Natural killer cell (primary cell): Measurements from ENCODE around the gene LMNTD1. TPM values are rescaled to one million over a fixed set of nuclear protein-coding genes. Genes with fewer than 3 reads are reported as not detected.
A peak's percentile ranks its signal among the peaks of the same experiment; 100 is the strongest.

Source experiments
- ATAC-seq, 3 donors: fragments of 150-1000 bp in 2 of 3; fragments of 200-7000 bp in 1 of 3; cut with Tn5 transposase; 1 replicate in 1 of 3; 2 replicates in 2 of 3; pipeline ENCODE4 v1.10.0; 2021; ENCODE audit warnings: mild to moderate bottlenecking in 2 of 3, moderate library complexity in 2 of 3
- DNase-seq, 2 donors: peaks; one replicate each; pipeline versions ENCODE4 v3.0.0 to v3.0.0-alpha.2; 2013 to 2021; ENCODE audit warnings: mixed read lengths in 1 of 2
- H3K27ac ChIP-seq: one replicate; pipeline ENCODE4 v1.5.1; 2013; ENCODE audit warnings: mild to moderate bottlenecking, low read length
- H3K27me3 ChIP-seq: one replicate; pipeline ENCODE4 v1.6.1; 2013; ENCODE audit warnings: low read length; ENCODE audit not compliant: control insufficient read depth, insufficient read depth
- H3K36me3 ChIP-seq: one replicate; pipeline ENCODE4 v1.6.1; 2013; ENCODE audit warnings: low read length; ENCODE audit not compliant: control insufficient read depth, insufficient read depth
- H3K4me1 ChIP-seq: one replicate; pipeline ENCODE4 v1.6.1; 2013; ENCODE audit warnings: low read length; ENCODE audit not compliant: control insufficient read depth, insufficient read depth
- H3K4me3 ChIP-seq: one replicate; pipeline ENCODE4 v1.5.1; 2013; ENCODE audit warnings: low read length
- H3K9me3 ChIP-seq: one replicate; pipeline ENCODE4 v1.6.1; 2013; ENCODE audit warnings: low read length; ENCODE audit not compliant: control insufficient read depth, insufficient read depth
- H3K27ac Mint-ChIP-seq, 2 donors: one replicate each; pipeline ENCODE4 v1.8.0; 2022; ENCODE audit warnings: mild to moderate bottlenecking in 2 of 2, mixed read lengths in 2 of 2, moderate library complexity in 1 of 2
- H3K27me3 Mint-ChIP-seq, 2 donors: one replicate each; pipeline ENCODE4 v1.8.0; 2022; ENCODE audit warnings: low read depth in 2 of 2, mixed read lengths in 2 of 2
- H3K36me3 Mint-ChIP-seq: one replicate; pipeline ENCODE4 v1.8.0; 2022; ENCODE audit warnings: mixed read lengths
- H3K4me1 Mint-ChIP-seq, 2 donors: one replicate each; pipeline ENCODE4 v1.8.0; 2022; ENCODE audit warnings: mixed read lengths in 2 of 2
- H3K4me3 Mint-ChIP-seq: one replicate; pipeline ENCODE4 v1.8.0; 2022; ENCODE audit warnings: mild to moderate bottlenecking, moderate library complexity, mixed read lengths
- H3K9me3 Mint-ChIP-seq, 2 donors: one replicate each; pipeline ENCODE4 v1.8.0; 2022; ENCODE audit warnings: mixed read lengths in 2 of 2
- WGBS: methylation state at CpG from one replicate; pipeline ENCODE4 v1.1.7; 2013; ENCODE audit warnings: missing lambda C conversion rate; ENCODE audit not compliant: insufficient coverage; 5-methylcytosine and 5-hydroxymethylcytosine counted together
- intact Hi-C: fragments of 100-400 bp; cut with micrococcal nuclease; formaldehyde crosslinking; loops from one replicate; pipeline ENCODE4 v1.14.2; 2022
- total RNA-seq, 4 donors: library from RNA; stranded (reverse); fragments of 120-200 nt in 1 of 4; gene quantifications; one replicate each; pipeline versions ENCODE4 v1.2.3 to v1.2.4, GENCODE V29; 2013 to 2022
- TF ChIP-seq, protein P1 (sequence below): fragments of 200-600 bp; IDR thresholded peaks from one replicate; pipeline ENCODE4 v1.8.0; 2022; ENCODE audit warnings: antibody characterized with exemption

The LMNTD1 gene
- total RNA-seq, 3 donors from 2014 or later (not counting 1 experiment from before 2014, with no cell fraction given): not detected

DNA sequence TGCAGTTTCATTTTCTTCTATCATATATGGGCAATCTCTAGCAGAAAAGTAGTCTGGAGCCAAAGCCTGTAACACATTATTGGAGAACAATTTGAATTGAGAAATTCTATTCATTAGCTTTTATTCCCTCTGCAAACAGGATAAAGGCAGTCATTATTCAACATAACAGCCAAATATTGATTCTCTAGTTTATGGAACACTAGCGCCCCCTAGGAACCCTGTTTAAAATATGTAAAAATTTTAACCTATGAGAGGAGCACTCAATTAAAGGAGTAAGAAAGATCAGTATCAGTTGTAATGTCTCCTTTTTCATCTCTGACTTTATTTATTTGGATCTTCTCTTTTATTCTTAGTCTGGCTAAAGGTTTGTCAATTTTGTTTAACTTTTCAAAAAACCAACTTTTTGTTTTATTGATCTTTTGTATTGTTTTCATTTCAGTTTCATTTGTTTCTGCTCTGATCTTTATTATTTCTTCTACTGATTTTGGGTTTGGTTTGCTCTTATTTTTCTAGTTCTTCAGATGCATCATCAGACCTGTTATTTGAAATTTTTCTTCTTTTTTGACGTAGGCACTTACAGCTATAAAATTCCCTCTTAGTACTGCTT is 4.8 kb upstream of the LMNTD1 start:
- peak in 1 of 2 donors; percentile 16 for DNase-seq
- TF ChIP-seq, protein P1, sequence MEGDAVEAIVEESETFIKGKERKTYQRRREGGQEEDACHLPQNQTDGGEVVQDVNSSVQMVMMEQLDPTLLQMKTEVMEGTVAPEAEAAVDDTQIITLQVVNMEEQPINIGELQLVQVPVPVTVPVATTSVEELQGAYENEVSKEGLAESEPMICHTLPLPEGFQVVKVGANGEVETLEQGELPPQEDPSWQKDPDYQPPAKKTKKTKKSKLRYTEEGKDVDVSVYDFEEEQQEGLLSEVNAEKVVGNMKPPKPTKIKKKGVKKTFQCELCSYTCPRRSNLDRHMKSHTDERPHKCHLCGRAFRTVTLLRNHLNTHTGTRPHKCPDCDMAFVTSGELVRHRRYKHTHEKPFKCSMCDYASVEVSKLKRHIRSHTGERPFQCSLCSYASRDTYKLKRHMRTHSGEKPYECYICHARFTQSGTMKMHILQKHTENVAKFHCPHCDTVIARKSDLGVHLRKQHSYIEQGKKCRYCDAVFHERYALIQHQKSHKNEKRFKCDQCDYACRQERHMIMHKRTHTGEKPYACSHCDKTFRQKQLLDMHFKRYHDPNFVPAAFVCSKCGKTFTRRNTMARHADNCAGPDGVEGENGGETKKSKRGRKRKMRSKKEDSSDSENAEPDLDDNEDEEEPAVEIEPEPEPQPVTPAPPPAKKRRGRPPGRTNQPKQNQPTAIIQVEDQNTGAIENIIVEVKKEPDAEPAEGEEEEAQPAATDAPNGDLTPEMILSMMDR: peak; percentile 66
- H3K27me3 ChIP-seq: no peaks in the 10 kb centered on the region
- no peak overlapping the region for H3K27ac ChIP-seq
- Mint-ChIP-seq H3K4me1 (peaks cover 8 to 10% of the 10 kb centered on the region in 2 donors), H3K4me3 (no peak overlapping the region), H3K36me3 (no peaks in the 10 kb centered on the region), H3K9me3 (no peaks in the 10 kb centered on the region), H3K27me3 (no peaks in the 10 kb centered on the region), H3K27ac (peak overlapping the region in 1 of 2 donors; percentile 41)
- WGBS: no CpG with 5 or more reads among the region's 2 CpGs
- H3K4me1 ChIP-seq: no peaks in the 10 kb centered on the region
- peak in 1 of 3 donors; percentile 29 for ATAC-seq
- H3K9me3 ChIP-seq: no peaks in the 10 kb centered on the region
- intact Hi-C loops: loop anchor here (1.0 kb wide), 1 partner anchor 122 kb away; no protein-coding TSS in a partner anchor
- no peaks in the 10 kb centered on the region for H3K36me3 ChIP-seq
- no peak overlapping the region for H3K4me3 ChIP-seq

DNA sequence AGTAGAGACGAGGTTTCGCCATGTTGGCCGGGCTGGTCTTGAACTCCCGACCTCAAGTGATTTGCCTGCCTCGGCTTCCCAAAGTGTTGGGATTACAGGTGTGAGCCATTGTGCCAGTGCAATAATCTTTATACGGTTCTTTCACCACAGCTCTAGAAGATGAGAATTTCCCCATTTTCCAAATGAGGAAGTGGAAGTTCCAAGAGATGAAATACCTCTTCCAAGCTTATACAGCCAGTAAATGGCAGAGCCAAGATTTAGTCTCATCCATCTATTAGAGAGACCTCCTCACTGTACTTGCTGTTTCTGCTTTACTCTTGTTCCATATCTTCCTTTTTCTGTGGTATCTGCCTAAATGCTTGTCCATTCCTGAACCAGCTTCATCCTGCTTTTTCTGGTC is 3.1 kb upstream of the LMNTD1 start:
- Histone ChIP-seq H3K4me3 (no peak overlapping the region), H3K36me3 (no peaks in the 10 kb centered on the region), H3K27ac (no peak overlapping the region), H3K9me3 (no peaks in the 10 kb centered on the region), H3K27me3 (no peaks in the 10 kb centered on the region), H3K4me1 (no peaks in the 10 kb centered on the region)
- 96% methylated on average over 6 of the region's 6 CpGs for WGBS
- TF ChIP-seq, protein P1: no peak
- H3K4me1 Mint-ChIP-seq: peaks cover 8 to 10% of the 10 kb centered on the region in 2 donors
- no peak overlapping the region for H3K4me3 Mint-ChIP-seq
- no peaks in the 10 kb centered on the region for H3K36me3 Mint-ChIP-seq
- ATAC-seq: no peak
- no peaks in the 10 kb centered on the region for H3K9me3 Mint-ChIP-seq
- peaks cover 0 to 3% of the 10 kb centered on the region in 2 donors for H3K27me3 Mint-ChIP-seq
- no peak for DNase-seq
- intact Hi-C loops: no loop called here
- no peak overlapping the region for H3K27ac Mint-ChIP-seq

DNA sequence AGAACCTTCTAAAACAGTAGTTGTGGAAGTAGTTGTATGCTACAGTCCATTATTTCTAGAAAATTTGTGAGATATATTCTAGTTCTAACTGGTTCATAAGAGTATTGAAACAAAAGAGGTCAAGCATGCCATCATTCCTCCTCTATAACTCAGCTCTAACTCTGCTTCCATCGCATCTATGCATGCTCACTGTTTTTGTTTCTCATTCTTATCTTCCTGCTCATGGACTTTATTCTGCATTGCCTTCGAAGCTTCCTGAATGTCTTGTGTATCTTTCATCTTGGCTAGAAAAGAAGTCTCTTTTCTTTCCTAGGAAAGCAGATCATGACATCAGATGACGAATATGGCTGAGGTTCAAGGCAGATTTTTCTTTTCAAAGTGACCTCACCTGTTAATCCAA is 402 bp downstream of the LMNTD1 start:
- Histone ChIP-seq H3K27ac (no peak overlapping the region), H3K36me3 (no peaks in the 10 kb centered on the region), H3K27me3 (no peaks in the 10 kb centered on the region), H3K4me3 (no peak overlapping the region), H3K4me1 (no peaks in the 10 kb centered on the region), H3K9me3 (no peaks in the 10 kb centered on the region)
- intact Hi-C loops: no loop called here
- Mint-ChIP-seq H3K36me3 (no peaks in the 10 kb centered on the region), H3K4me1 (peaks cover under 1 to 7% of the 10 kb centered on the region in 2 donors), H3K27ac (no peak overlapping the region), H3K9me3 (no peaks in the 10 kb centered on the region), H3K4me3 (no peak overlapping the region), H3K27me3 (peaks cover 3 to 14% of the 10 kb centered on the region in 2 donors)
- DNase-seq: no peak
- TF ChIP-seq, protein P1: no peak
- WGBS: 86% methylated on average over 3 of the region's 3 CpGs
- ATAC-seq: no peak

- H3K27me3 ChIP-seq: no peaks in the 10 kb centered on the region
- H3K36me3 ChIP-seq: no peaks in the 10 kb centered on the region
- Mint-ChIP-seq H3K4me1 (peaks cover 0 to 5% of the 10 kb centered on the region in 2 donors), H3K27me3 (peaks cover 7 to 22% of the 10 kb centered on the region in 2 donors), H3K9me3 (no peaks in the 10 kb centered on the region), H3K27ac (no peak overlapping the region), H3K36me3 (no peaks in the 10 kb centered on the region), H3K4me3 (no peak overlapping the region)
- H3K9me3 ChIP-seq: no peaks in the 10 kb centered on the region
- no peaks in the 10 kb centered on the region for H3K4me1 ChIP-seq
- H3K4me3 ChIP-seq: no peak overlapping the region
- no peak for ATAC-seq
- WGBS: 84% methylated on average over 3 of the region's 3 CpGs
- no peak for DNase-seq
- no peak overlapping the region for H3K27ac ChIP-seq
- TF ChIP-seq, protein P1: no peak
- intact Hi-C loops: no loop called here
Measured at GRCh38 chr12:25550186-25550585, 2.9 kb downstream of the LMNTD1 start.
